CD14-positive monocyte (primary cell): ENCODE data around the gene FAM181A. TPM values are rescaled to one million over a fixed set of nuclear protein-coding genes. Genes with fewer than 3 reads are reported as not detected.

Experiments used
- DNase-seq, 3 donors: peaks; one replicate each; pipeline ENCODE4 v3.0.0-alpha.2; 2011 to 2022
- H2AFZ ChIP-seq: 2 replicates; pipeline ENCODE4 v1.6.0; 2012; ENCODE audit warnings: mild to moderate bottlenecking, low read depth, low read length, inconsistent platforms; ENCODE audit not compliant: insufficient read depth, poor library complexity, severe bottlenecking
- H3K27ac ChIP-seq, 2 donors: 1 replicate in 1 of 2; 2 replicates in 1 of 2; pipeline ENCODE4 v1.5.1; 2012 to 2013; ENCODE audit warnings: low read length in 2 of 2, control low read depth in 1 of 2, inconsistent platforms in 1 of 2, low read depth in 1 of 2, mild to moderate bottlenecking in 1 of 2
- H3K27me3 ChIP-seq, 2 donors: one replicate each; pipeline versions ENCODE4 v1.6.0 to v1.6.1; 2011 to 2013; ENCODE audit warnings: low read length in 2 of 2; ENCODE audit not compliant: control insufficient read depth in 2 of 2, insufficient read depth in 2 of 2
- H3K36me3 ChIP-seq, 2 donors: replicated peaks in 1 of 2; 1 replicate in 1 of 2; 2 replicates in 1 of 2; pipeline versions ENCODE4 v1.5.1 to v1.6.1; 2012 to 2013; ENCODE audit warnings: low read length in 2 of 2, control low read depth in 1 of 2, inconsistent platforms in 1 of 2, mild to moderate bottlenecking in 1 of 2; ENCODE audit not compliant: insufficient read depth in 2 of 2, control insufficient read depth in 1 of 2
- H3K4me1 ChIP-seq, 2 donors: 1 replicate in 1 of 2; 2 replicates in 1 of 2; pipeline versions ENCODE4 v1.5.1 to v1.6.1; 2012 to 2013; ENCODE audit warnings: low read length in 2 of 2, control low read depth in 1 of 2, inconsistent platforms in 1 of 2, mild to moderate bottlenecking in 1 of 2, moderate library complexity in 1 of 2; ENCODE audit not compliant: insufficient read depth in 2 of 2, control insufficient read depth in 1 of 2
- H3K4me2 ChIP-seq: replicated peaks from 2 replicates; pipeline ENCODE3; 2012; ENCODE audit warnings: low read length, moderate library complexity, mild to moderate bottlenecking; ENCODE audit not compliant: poor library complexity, severe bottlenecking; ENCODE audit errors: extremely low read depth
- H3K4me3 ChIP-seq, 3 experiments: fragments of 200-600 bp in 1 of 3; sonication (generic) in 1 of 3; replicated peaks in 1 of 3; 1 replicate in 2 of 3; 2 replicates in 1 of 3; pipeline ENCODE4 v1.5.1; 2011 to 2013; ENCODE audit warnings: low read length in 3 of 3, mild to moderate bottlenecking in 3 of 3, control low read depth in 2 of 3, low read depth in 2 of 3, inconsistent platforms in 1 of 3, moderate library complexity in 1 of 3
- H3K79me2 ChIP-seq: 2 replicates; pipeline ENCODE4 v1.6.0; 2012; ENCODE audit warnings: mild to moderate bottlenecking, control low read depth, inconsistent platforms, low read length, moderate library complexity; ENCODE audit not compliant: insufficient read depth
- H3K9ac ChIP-seq: 2 replicates; pipeline ENCODE4 v1.6.0; 2017; ENCODE audit warnings: low read length, mild to moderate bottlenecking; ENCODE audit not compliant: insufficient read depth, poor library complexity, severe bottlenecking
- H3K9me3 ChIP-seq, 2 donors: replicated peaks in 1 of 2; 1 replicate in 1 of 2; 2 replicates in 1 of 2; pipeline versions ENCODE4 v1.5.1 to v1.6.1; 2012 to 2013; ENCODE audit warnings: low read length in 2 of 2, control low read depth in 1 of 2; ENCODE audit not compliant: control insufficient read depth in 1 of 2, insufficient read depth in 1 of 2
- H4K20me1 ChIP-seq: 2 replicates; pipeline ENCODE4 v1.6.0; 2012; ENCODE audit warnings: mild to moderate bottlenecking, low read length, control low read depth, moderate library complexity; ENCODE audit not compliant: insufficient read depth
- H3K27ac Mint-ChIP-seq, 7 donors: one replicate each; pipeline ENCODE4 v1.8.0; 2020; ENCODE audit warnings: mild to moderate bottlenecking in 7 of 7, mixed read lengths in 7 of 7, moderate library complexity in 6 of 7, inconsistent platforms in 2 of 7
- H3K27me3 Mint-ChIP-seq, 3 donors: one replicate each; pipeline ENCODE4 v1.8.0; 2021 to 2022; ENCODE audit warnings: low read depth in 3 of 3, mild to moderate bottlenecking in 3 of 3, mixed read lengths in 3 of 3, moderate library complexity in 3 of 3, inconsistent platforms in 1 of 3
- H3K36me3 Mint-ChIP-seq, 2 donors: one replicate each; pipeline ENCODE4 v1.8.0; 2020; ENCODE audit warnings: mixed read lengths in 2 of 2, inconsistent platforms in 1 of 2, mild to moderate bottlenecking in 1 of 2
- H3K4me1 Mint-ChIP-seq: one replicate; pipeline ENCODE4 v1.8.0; 2020; ENCODE audit warnings: mild to moderate bottlenecking, mixed read lengths
- H3K4me3 Mint-ChIP-seq, 2 donors: one replicate each; pipeline ENCODE4 v1.8.0; 2020; ENCODE audit warnings: mild to moderate bottlenecking in 2 of 2, mixed read lengths in 2 of 2, moderate library complexity in 1 of 2
- H3K9me3 Mint-ChIP-seq, 7 donors: one replicate each; pipeline ENCODE4 v1.8.0; 2020 to 2022; ENCODE audit warnings: mixed read lengths in 7 of 7, mild to moderate bottlenecking in 6 of 7, moderate library complexity in 6 of 7, inconsistent platforms in 2 of 7
- CTCF ChIP-seq: fragments of 200-600 bp; IDR thresholded peaks from one replicate; pipeline ENCODE4 v1.8.0; 2022; ENCODE audit warnings: antibody characterized with exemption, mild to moderate bottlenecking
- WGBS: methylation state at CpG from one replicate; pipeline ENCODE4 v1.1.5; 2013; ENCODE audit warnings: missing lambda C conversion rate; ENCODE audit not compliant: insufficient coverage; 5-methylcytosine and 5-hydroxymethylcytosine counted together
- intact Hi-C, 2 donors: fragments of 100-400 bp; cut with micrococcal nuclease; formaldehyde crosslinking; loops; one replicate each; pipeline versions ENCODE4 v1.15.0 to v1.15.1; 2023
- polyA plus RNA-seq, 3 donors: library from polyadenylated mRNA; depleted of rRNA in 1 of 3; unstranded in 2 of 3; stranded (reverse) in 1 of 3; fragments of 300-500 nt in 2 of 3; fragments of >200 nt in 1 of 3; fragmentation: Illumina TruSeq in 2 of 3; gene quantifications; 1 replicate in 2 of 3; 2 replicates in 1 of 3; pipeline ENCODE4 v1.2.3, GENCODE V29; 2012 to 2021

The FAM181A gene
- polyA plus RNA-seq, 3 donors, result not detected

- intact Hi-C loops, result no loop called here
- Histone ChIP-seq H3K4me1 (no peaks in the 10 kb centered on the region), H3K27me3 (no peaks in the 10 kb centered on the region), H3K27ac (no peak overlapping the region), H4K20me1 (no peaks in the 10 kb centered on the region), H3K9ac (no peak overlapping the region), H3K79me2 (no peaks in the 10 kb centered on the region), H2AFZ (no peak overlapping the region), H3K4me2 (no peak overlapping the region), H3K36me3 (no peaks in the 10 kb centered on the region), H3K9me3 (peaks cover 0 to 13% of the 10 kb centered on the region in 2 donors), H3K4me3 (no peak overlapping the region)
- no peak overlapping the region for H3K4me3 Mint-ChIP-seq
- H3K27ac Mint-ChIP-seq, result no peak overlapping the region
- no CpG with 5 or more reads among the region's 2 CpGs for WGBS
- peaks cover 5 to 14% (median 13%) of the 10 kb centered on the region in 3 donors for H3K27me3 Mint-ChIP-seq
- H3K36me3 Mint-ChIP-seq, result no peaks in the 10 kb centered on the region
- DNase-seq, result no peak
- H3K4me1 Mint-ChIP-seq, result no peaks in the 10 kb centered on the region
- TF ChIP-seq CTCF, result no peak
- H3K9me3 Mint-ChIP-seq, result peaks cover 5 to 18% (median 10%) of the 10 kb centered on the region in 7 donors
These were observed 11.3 kb upstream of the FAM181A start for GRCh38 chr14:93915800-93916199.

DNA sequence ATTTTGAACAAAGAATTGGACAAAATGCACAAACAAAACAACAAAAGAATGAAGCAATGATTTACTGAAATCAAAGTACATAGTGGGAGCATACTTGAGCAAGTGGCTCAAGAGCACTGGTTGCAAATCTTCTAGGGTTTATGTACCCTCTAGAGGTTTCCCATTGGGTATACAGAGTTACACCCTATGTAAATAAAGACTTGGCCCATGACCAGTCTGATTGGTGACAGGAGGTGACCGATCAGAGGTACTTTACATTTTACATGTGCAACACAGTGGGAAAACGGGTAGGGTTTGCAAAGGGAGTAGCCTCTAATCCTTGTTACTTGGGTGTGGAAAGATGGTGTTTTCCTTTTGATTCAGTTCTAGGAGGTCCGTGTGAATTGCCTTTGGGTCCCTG is 10.6 kb upstream of the FAM181A start:
- intact Hi-C loops, result no loop called here
- no peaks in the 10 kb centered on the region for H3K4me1 Mint-ChIP-seq
- Histone ChIP-seq H4K20me1 (no peaks in the 10 kb centered on the region), H3K9ac (no peak overlapping the region), H3K36me3 (no peaks in the 10 kb centered on the region), H3K27ac (no peak overlapping the region), H2AFZ (no peak overlapping the region), H3K79me2 (no peaks in the 10 kb centered on the region), H3K4me3 (no peak overlapping the region), H3K4me2 (no peak overlapping the region), H3K4me1 (no peaks in the 10 kb centered on the region), H3K27me3 (no peaks in the 10 kb centered on the region), H3K9me3 (peaks cover 0 to 13% of the 10 kb centered on the region in 2 donors)
- WGBS, result no CpG with 5 or more reads among the region's 3 CpGs
- peaks cover 5 to 18% (median 10%) of the 10 kb centered on the region in 7 donors for H3K9me3 Mint-ChIP-seq
- DNase-seq, result no peak
- no peaks in the 10 kb centered on the region for H3K36me3 Mint-ChIP-seq
- no peak for TF ChIP-seq CTCF
- H3K27ac Mint-ChIP-seq, result no peak overlapping the region
- peaks cover 7 to 14% (median 13%) of the 10 kb centered on the region in 3 donors for H3K27me3 Mint-ChIP-seq
- H3K4me3 Mint-ChIP-seq, result no peak overlapping the region
